ENCODE results near the gene HIF1AN.

The HIF1AN gene

DNA sequence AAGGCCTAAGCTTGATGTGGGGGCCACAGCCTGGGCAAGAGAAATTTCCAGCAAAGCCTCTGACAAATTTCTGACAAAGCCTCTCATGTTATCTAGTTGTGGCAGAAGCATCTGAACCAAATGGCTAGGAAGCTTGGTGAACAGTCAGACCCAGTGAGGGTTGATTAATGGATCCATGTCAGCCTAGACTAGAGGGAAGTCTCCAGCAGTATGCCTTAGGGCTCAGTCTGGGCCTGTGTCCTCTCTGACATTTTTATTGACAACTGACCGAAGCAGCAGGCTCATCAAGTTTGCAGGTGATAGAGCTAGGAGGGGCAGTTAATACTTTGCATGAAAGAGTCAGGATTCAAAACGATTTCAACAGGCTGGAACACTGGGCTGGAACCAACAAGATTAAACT lies 25.3 kb downstream of the HIF1AN start:
- DNase-seq (ENCODE audit: extremely low read depth, low read depth) = no peak
- TF ChIP-seq, protein P1, sequence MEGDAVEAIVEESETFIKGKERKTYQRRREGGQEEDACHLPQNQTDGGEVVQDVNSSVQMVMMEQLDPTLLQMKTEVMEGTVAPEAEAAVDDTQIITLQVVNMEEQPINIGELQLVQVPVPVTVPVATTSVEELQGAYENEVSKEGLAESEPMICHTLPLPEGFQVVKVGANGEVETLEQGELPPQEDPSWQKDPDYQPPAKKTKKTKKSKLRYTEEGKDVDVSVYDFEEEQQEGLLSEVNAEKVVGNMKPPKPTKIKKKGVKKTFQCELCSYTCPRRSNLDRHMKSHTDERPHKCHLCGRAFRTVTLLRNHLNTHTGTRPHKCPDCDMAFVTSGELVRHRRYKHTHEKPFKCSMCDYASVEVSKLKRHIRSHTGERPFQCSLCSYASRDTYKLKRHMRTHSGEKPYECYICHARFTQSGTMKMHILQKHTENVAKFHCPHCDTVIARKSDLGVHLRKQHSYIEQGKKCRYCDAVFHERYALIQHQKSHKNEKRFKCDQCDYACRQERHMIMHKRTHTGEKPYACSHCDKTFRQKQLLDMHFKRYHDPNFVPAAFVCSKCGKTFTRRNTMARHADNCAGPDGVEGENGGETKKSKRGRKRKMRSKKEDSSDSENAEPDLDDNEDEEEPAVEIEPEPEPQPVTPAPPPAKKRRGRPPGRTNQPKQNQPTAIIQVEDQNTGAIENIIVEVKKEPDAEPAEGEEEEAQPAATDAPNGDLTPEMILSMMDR (IDR thresholded peaks at IDR 0.05; ENCODE audit: low read depth, low read length, missing control alignments) = no peak
- no peak overlapping the region for H3K4me3 ChIP-seq (replicated peaks; ENCODE audit: low read depth, low read length)

DNA sequence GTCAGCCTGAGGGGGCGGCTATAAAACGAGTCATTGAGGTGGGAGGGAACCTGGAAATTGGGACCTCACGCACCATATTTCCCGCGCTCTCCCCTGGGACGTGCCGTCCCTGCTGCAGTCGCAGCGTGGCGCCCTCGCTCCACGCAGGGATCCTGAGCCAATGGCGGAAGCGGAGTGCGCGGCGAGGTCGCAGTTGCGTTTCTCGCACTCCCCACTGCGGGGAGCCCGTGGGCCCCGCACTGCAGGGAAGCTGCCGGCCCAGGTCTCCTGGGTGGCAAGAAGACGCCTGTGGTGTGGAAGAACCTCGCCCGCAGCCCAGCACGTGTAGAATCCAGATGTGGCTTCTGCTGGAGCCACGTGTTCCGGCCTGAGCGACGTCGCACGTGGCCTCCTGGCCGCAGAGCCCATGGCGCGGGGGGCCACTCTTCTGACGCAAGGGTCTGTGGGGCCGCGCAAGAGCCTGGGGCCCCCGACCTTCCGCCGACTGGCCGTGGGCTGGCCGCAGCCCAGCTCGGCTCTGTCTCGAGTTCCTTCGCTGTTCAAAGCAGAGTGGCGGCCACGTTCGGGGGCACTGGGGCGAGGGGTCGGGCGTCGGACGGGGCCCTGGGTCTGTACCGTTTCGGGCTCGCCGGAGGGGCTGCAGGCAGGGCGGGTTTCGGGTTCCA lies 26.4 kb downstream of the HIF1AN start:
- H3K4me3 ChIP-seq (replicated peaks; ENCODE audit: low read depth, low read length) = no peak overlapping the region
- DNase-seq (ENCODE audit: extremely low read depth, low read depth) = peak; percentile 24
- TF ChIP-seq, protein P1 (IDR thresholded peaks at IDR 0.05; ENCODE audit: low read depth, low read length, missing control alignments) = peak; percentile 81

DNA sequence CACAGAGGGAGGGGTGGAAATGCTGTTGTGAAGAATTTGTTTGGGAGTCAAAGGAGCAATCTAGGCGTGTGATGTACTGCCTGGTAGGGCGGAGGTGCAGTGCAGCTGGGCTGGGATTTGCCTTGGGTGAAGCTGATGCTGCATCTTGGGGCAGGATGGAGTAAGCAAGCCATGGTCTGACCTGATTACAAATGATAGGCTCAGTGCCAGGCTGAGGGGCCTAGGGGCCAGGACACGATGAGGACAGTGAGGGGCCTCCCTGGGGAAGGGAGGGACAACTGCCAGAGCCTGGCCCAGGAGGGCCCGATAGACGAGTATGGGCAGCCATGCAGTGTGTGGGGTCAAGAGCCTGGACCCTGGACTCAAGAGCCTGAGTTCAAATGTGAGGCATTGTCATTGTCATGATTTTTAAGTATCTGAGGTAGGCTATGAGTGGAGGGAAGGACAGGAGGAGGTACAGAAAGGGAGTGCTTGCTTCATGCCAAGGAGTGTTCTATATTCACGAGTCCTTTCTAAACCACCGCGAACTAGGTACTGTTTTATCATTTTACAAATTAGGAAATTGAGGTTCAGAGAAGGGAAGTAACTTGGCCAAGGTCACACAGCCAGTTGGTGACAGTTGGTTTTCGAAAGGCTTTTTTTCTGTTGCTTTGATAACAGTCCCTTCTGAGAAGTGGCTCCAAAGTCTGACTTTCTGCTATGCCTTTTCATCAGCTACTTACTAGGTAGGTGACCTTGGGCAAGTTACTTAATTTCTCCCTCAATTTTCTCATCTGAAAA lies 29.7 kb downstream of the HIF1AN start:
- no peak for DNase-seq (ENCODE audit: extremely low read depth, low read depth)
- H3K4me3 ChIP-seq (replicated peaks; ENCODE audit: low read depth, low read length) = no peak overlapping the region
- TF ChIP-seq, protein P1 (IDR thresholded peaks at IDR 0.05; ENCODE audit: low read depth, low read length, missing control alignments) = no peak

DNA sequence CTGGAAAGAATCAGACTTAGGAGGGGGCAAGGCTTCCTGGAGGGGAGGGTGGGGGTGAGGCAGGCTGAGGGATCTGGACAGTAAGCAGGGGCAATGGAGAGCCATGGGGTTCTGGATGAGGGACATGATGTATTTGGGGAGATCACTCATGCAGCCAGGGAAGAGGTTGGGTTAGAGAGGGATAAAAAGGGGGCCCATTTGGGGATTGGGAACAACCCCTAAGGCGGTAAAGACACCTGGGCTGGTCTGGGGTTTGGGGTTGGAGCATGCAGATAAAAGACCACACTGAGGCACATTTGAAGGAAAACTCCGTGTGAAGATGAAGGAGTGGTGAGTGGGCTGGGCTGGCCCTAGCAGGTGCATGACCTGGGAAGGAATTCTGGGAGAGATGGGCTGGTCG lies 30.8 kb downstream of the HIF1AN start:
- no peak for DNase-seq (ENCODE audit: extremely low read depth, low read depth)
- TF ChIP-seq, protein P1 (IDR thresholded peaks at IDR 0.05; ENCODE audit: low read depth, low read length, missing control alignments) = no peak
- no peak overlapping the region for H3K4me3 ChIP-seq (replicated peaks; ENCODE audit: low read depth, low read length)

DNA sequence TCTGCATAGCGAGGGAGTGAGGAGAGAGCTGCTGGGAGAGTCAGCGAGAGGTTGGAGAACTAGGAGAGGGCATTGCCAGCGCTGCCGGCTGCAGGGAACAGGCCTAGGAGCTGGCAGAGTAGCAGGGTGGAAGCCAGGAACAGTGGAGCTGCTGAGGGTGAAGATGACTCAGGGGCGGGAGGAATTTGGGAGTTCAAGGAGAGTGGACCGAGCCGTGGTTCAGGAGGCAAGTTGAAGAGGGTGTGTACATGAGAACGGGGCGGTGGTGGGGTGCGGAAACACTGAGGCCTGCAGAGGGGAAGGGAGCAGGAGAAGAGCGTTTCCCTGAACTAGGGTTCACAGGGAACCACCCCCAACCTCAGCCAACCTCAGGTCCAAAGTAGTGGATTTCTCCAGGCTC lies 31.5 kb downstream of the HIF1AN start:
- TF ChIP-seq, protein P1 (IDR thresholded peaks at IDR 0.05; ENCODE audit: low read depth, low read length, missing control alignments) = no peak
- H3K4me3 ChIP-seq (replicated peaks; ENCODE audit: low read depth, low read length) = no peak overlapping the region
- no peak for DNase-seq (ENCODE audit: extremely low read depth, low read depth)

DNA sequence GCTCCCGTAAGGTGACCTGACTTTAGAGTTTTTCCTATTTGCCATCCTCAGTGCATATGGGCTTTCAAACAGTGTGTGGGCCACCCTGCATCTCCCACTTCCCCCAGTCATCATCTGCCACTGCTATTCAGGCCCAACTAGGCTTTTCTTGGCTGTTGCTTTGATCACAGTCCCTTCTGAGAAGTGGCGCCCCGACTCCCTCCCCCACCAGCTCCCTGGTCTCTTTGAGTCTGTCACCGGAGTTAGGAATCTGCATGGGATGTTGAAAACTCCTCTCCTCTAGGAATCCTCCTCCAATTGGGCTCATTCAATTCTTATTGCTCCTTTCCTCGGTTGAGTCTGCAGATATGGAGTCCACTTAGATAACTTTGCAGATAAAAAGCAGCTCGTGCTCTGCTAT lies 32.1 kb downstream of the HIF1AN start:
- TF ChIP-seq, protein P1 (IDR thresholded peaks at IDR 0.05; ENCODE audit: low read depth, low read length, missing control alignments) = no peak
- H3K4me3 ChIP-seq (replicated peaks; ENCODE audit: low read depth, low read length) = no peak overlapping the region
- no peak for DNase-seq (ENCODE audit: extremely low read depth, low read depth)
